Keratinocyte (primary cell): Measurements from ENCODE around the gene MMP14. TPM values are rescaled to one million over a fixed set of nuclear protein-coding genes. Genes with fewer than 3 reads are reported as not detected.
A peak's percentile ranks its signal among the peaks of the same experiment; 100 is the strongest.

Experiments used
- DNase-seq: peaks from one replicate; pipeline ENCODE4 v3.0.0-alpha.2; 2011; ENCODE audit warnings: low read depth, missing footprints, low spot score
- FAIRE-seq: peaks from 2 replicates; lab custom pipeline; 2011; peaks lifted over from hg19 to GRCh38; lab: Jason Lieb, UNC
- H2AFZ ChIP-seq: 2 replicates; pipeline ENCODE4 v1.6.0; 2012; ENCODE audit warnings: low read length, control low read depth, inconsistent platforms; ENCODE audit not compliant: control insufficient read depth
- H3K27ac ChIP-seq: 2 replicates; pipeline ENCODE4 v1.5.1; 2011; ENCODE audit warnings: low read length; ENCODE audit not compliant: control insufficient read depth, insufficient read depth
- H3K27me3 ChIP-seq: 3 replicates; pipeline ENCODE4 v1.6.0; 2011; ENCODE audit warnings: low read length; ENCODE audit not compliant: control insufficient read depth, insufficient read depth; ENCODE audit errors: extremely low read depth
- H3K36me3 ChIP-seq, 2 experiments: 2 replicates in 1 of 2; 3 replicates in 1 of 2; pipeline ENCODE4 v1.5.1; 2011; ENCODE audit warnings: low read length in 2 of 2, mild to moderate bottlenecking in 1 of 2; ENCODE audit not compliant: control insufficient read depth in 2 of 2, insufficient read depth in 2 of 2; ENCODE audit errors: extremely low read depth in 1 of 2
- H3K4me1 ChIP-seq: 3 replicates; pipeline ENCODE4 v1.5.1; 2011; ENCODE audit warnings: low read length; ENCODE audit not compliant: control insufficient read depth, insufficient read depth; ENCODE audit errors: extremely low read depth
- H3K4me2 ChIP-seq: 3 replicates; pipeline ENCODE4 v1.6.0; 2011; ENCODE audit warnings: low read depth, low read length; ENCODE audit not compliant: control insufficient read depth, insufficient read depth; ENCODE audit errors: extremely low read depth
- H3K4me3 ChIP-seq, 3 experiments: fragments of 200-600 bp in 1 of 3; sonication (generic) in 1 of 3; 2 replicates in 2 of 3; 3 replicates in 1 of 3; pipeline ENCODE4 v1.5.1; 2011 to 2016; ENCODE audit warnings: low read length in 3 of 3, mild to moderate bottlenecking in 3 of 3, control low read depth in 2 of 3, inconsistent platforms in 1 of 3, low read depth in 1 of 3, mixed read lengths in 1 of 3, mixed run types in 1 of 3, moderate library complexity in 1 of 3; ENCODE audit not compliant: control insufficient read depth in 2 of 3, insufficient read depth in 2 of 3; ENCODE audit errors: extremely low read depth in 1 of 3
- H3K79me2 ChIP-seq: 2 replicates; pipeline ENCODE4 v1.6.0; 2012; ENCODE audit warnings: low read length; ENCODE audit not compliant: control insufficient read depth, insufficient read depth
- H3K9ac ChIP-seq: 3 replicates; pipeline ENCODE4 v1.6.0; 2011; ENCODE audit warnings: low read length; ENCODE audit not compliant: control insufficient read depth, insufficient read depth; ENCODE audit errors: extremely low read depth
- H3K9me1 ChIP-seq: 3 replicates; pipeline ENCODE4 v1.6.0; 2011; ENCODE audit warnings: low read length; ENCODE audit not compliant: control insufficient read depth, insufficient read depth; ENCODE audit errors: extremely low read depth
- H3K9me3 ChIP-seq: 2 replicates; pipeline ENCODE4 v1.5.1; 2012; ENCODE audit warnings: low read depth, low read length; ENCODE audit not compliant: control insufficient read depth
- H4K20me1 ChIP-seq: 3 replicates; pipeline ENCODE4 v1.6.0; 2011; ENCODE audit warnings: low read length; ENCODE audit not compliant: control insufficient read depth, insufficient read depth; ENCODE audit errors: extremely low read depth
- CTCF ChIP-seq, 3 experiments: IDR thresholded peaks in 1 of 3; conservative IDR thresholded peaks in 1 of 3; optimal IDR thresholded peaks in 1 of 3; 2 replicates in 2 of 3; 3 replicates in 1 of 3; pipeline versions ENCODE3 to v1.5.1; 2011; ENCODE audit warnings: low read length in 3 of 3, mild to moderate bottlenecking in 3 of 3, moderate library complexity in 2 of 3, control low read depth in 1 of 3, inconsistent platforms in 1 of 3; ENCODE audit not compliant: insufficient read depth in 2 of 3; ENCODE audit errors: extremely low read depth in 1 of 3
- EZH2 ChIP-seq: IDR thresholded peaks from one replicate; pipeline ENCODE4 v1.6.1; 2012; ENCODE audit warnings: inconsistent platforms, mild to moderate bottlenecking, low read length, moderate library complexity
- dilution Hi-C: fragments of 300-500 bp; cut with MboI; formaldehyde crosslinking; loops from one replicate; pipeline ENCODE4 v1.7.0; 2020; ENCODE audit warnings: low sequenced_read_pairs; ENCODE audit not compliant: extremely low pct_ligation_motif_present
- polyA plus RNA-seq, 5 experiments: library from polyadenylated mRNA; depleted of rRNA in 3 of 5; stranded (reverse) in 3 of 5; stranded (forward) in 1 of 5; unstranded in 1 of 5; fragments of >200 nt; gene quantifications; 1 replicate in 1 of 5; 2 replicates in 3 of 5; 3 replicates in 1 of 5; pipeline versions ENCODE4 v1.2.1 to v1.2.3, GENCODE V29; 2011 to 2012; ENCODE audit warnings: missing spikeins in 2 of 5, low read depth in 1 of 5, low replicate concordance in 1 of 5

The MMP14 gene
- polyA plus RNA-seq, 1 donor (not counting 4 experiments of a cell fraction or from before 2014, with no cell fraction given), result 185 TPM

- no peaks in the 10 kb centered on the region for H3K27me3 ChIP-seq
- peaks cover 31% of the 10 kb centered on the region for H3K4me1 ChIP-seq
- H3K27ac ChIP-seq, result no peak overlapping the region
- no peaks in the 10 kb centered on the region for H3K9me1 ChIP-seq
- no peak overlapping the region for H3K4me2 ChIP-seq
- no peak overlapping the region for H3K9ac ChIP-seq
- DNase-seq (no peak), FAIRE-seq (no peak)
- no peak overlapping the region for H3K4me3 ChIP-seq
- H3K79me2 ChIP-seq, result peaks cover 59% of the 10 kb centered on the region
- H4K20me1 ChIP-seq, result no peaks in the 10 kb centered on the region
- TF ChIP-seq CTCF (optimal IDR thresholded peaks at IDR 0.05 in 1 of 3, IDR thresholded peaks at IDR 0.05 in 1 of 3, conservative IDR thresholded peaks at IDR 0.05 in 1 of 3; ENCODE audit: extremely low read depth in 1 of 3, insufficient read depth in 2 of 3, low read length in 3 of 3), result no peak
- TF ChIP-seq EZH2, result no peak
- peaks cover 13 to 29% of the 10 kb centered on the region in 2 experiments for H3K36me3 ChIP-seq
- H3K9me3 ChIP-seq, result no peaks in the 10 kb centered on the region
- dilution Hi-C loops, result no loop called here
- H2AFZ ChIP-seq, result no peak overlapping the region
These were observed 880 bp upstream of the MMP14 start for GRCh38 chr14:22835505-22835904.

GRCh38 chr14:22837114-22837749 is 847 bp downstream of the MMP14 start:
- Histone ChIP-seq H4K20me1 (no peaks in the 10 kb centered on the region), H3K4me2 (peak overlapping the region; percentile 95), H2AFZ (no peak overlapping the region), H3K27me3 (no peaks in the 10 kb centered on the region), H3K9me1 (peaks cover 3% of the 10 kb centered on the region), H3K79me2 (peaks cover 62% of the 10 kb centered on the region), H3K9ac (peak overlapping the region; percentile 94), H3K27ac (peak overlapping the region; percentile 93), H3K9me3 (no peaks in the 10 kb centered on the region), H3K4me1 (peaks cover 25% of the 10 kb centered on the region), H3K36me3 (peaks cover 23 to 46% of the 10 kb centered on the region in 2 experiments), H3K4me3 (peak overlapping the region; percentile 89 to 99 (median 92))
- no peak for FAIRE-seq
- no peak for DNase-seq
- dilution Hi-C loops, result no loop called here
- TF ChIP-seq EZH2 (no peak), CTCF (optimal IDR thresholded peaks at IDR 0.05 in 1 of 3, IDR thresholded peaks at IDR 0.05 in 1 of 3, conservative IDR thresholded peaks at IDR 0.05 in 1 of 3; ENCODE audit: extremely low read depth in 1 of 3, insufficient read depth in 2 of 3, low read length in 3 of 3) (no peak)
